Small intestine (tissue), 7 donors: Measurements from ENCODE around the gene MUSK. TPM values are rescaled to one million over a fixed set of nuclear protein-coding genes. Genes with fewer than 3 reads are reported as not detected.

ENCODE experiments used
- DNase-seq, 2 donors: peaks; one replicate each; pipeline versions ENCODE4 v3.0.0 to v3.0.0-alpha.2; 2013
- FAIRE-seq: peaks from 2 replicates; lab custom pipeline; 2012; peaks lifted over from hg19 to GRCh38; lab: Jason Lieb, UNC
- H3K27ac ChIP-seq, 3 donors: one replicate each; pipeline ENCODE4 v1.5.1; 2013; ENCODE audit warnings: low read length in 2 of 3, mild to moderate bottlenecking in 2 of 3, control low read depth in 1 of 3, inconsistent platforms in 1 of 3, low read depth in 1 of 3, moderate library complexity in 1 of 3
- H3K27me3 ChIP-seq, 3 donors: one replicate each; pipeline ENCODE4 v1.6.1; 2013; ENCODE audit warnings: low read length in 3 of 3, inconsistent platforms in 1 of 3; ENCODE audit not compliant: control insufficient read depth in 3 of 3, insufficient read depth in 3 of 3
- H3K36me3 ChIP-seq, 3 donors: one replicate each; pipeline ENCODE4 v1.6.1; 2013; ENCODE audit warnings: low read length in 3 of 3, inconsistent platforms in 1 of 3, low read depth in 1 of 3, mild to moderate bottlenecking in 1 of 3, moderate library complexity in 1 of 3; ENCODE audit not compliant: control insufficient read depth in 3 of 3, insufficient read depth in 2 of 3
- H3K4me1 ChIP-seq, 3 donors: one replicate each; pipeline ENCODE4 v1.6.1; 2013; ENCODE audit warnings: low read length in 2 of 3, inconsistent platforms in 1 of 3, low read depth in 1 of 3, mild to moderate bottlenecking in 1 of 3, moderate library complexity in 1 of 3; ENCODE audit not compliant: control insufficient read depth in 3 of 3, insufficient read depth in 2 of 3
- H3K4me3 ChIP-seq, 3 donors: one replicate each; pipeline ENCODE4 v1.5.1; 2013; ENCODE audit warnings: low read length in 3 of 3, control low read depth in 1 of 3, inconsistent platforms in 1 of 3, low read depth in 1 of 3, mild to moderate bottlenecking in 1 of 3, moderate library complexity in 1 of 3
- H3K9me3 ChIP-seq, 2 donors: one replicate each; pipeline ENCODE4 v1.6.1; 2013; ENCODE audit warnings: low read depth in 1 of 2, low read length in 1 of 2; ENCODE audit not compliant: control insufficient read depth in 2 of 2, insufficient read depth in 1 of 2
- WGBS, 3 donors: extraction: QIAGEN DNeasy Blood & Tissue Kit; methylation state at CpG; one replicate each; pipeline ENCODE4 v1.1.7; 2013; 5-methylcytosine and 5-hydroxymethylcytosine counted together
- polyA plus RNA-seq, 4 donors: library from polyadenylated mRNA; stranded (reverse) in 3 of 4; unstranded in 1 of 4; fragments of 200-250 nt in 3 of 4; fragments of 120-200 nt in 1 of 4; gene quantifications; one replicate each; pipeline versions ENCODE4 v1.2.1 to v1.2.3, GENCODE V29; 2013
- donor health status: healthy with polysubstance abuse.
- donor health status: control.
- donor health status: control.
- donor health status: Bipolar disorder and iron deficiency.
- donor health status: healthy.

Gene MUSK
- polyA plus RNA-seq, 4 donors, result 0.54 to 1.9 (median 1.2) TPM; not detected in 1

GRCh38 chr9:110797611-110798010, 129.0 kb downstream of the MUSK start:
- WGBS, 3 donors, result 36 to 53% (median 41%) methylated on average over 2 of the region's 2 CpGs
- no peak for DNase-seq
- H3K4me3 ChIP-seq, result no peak overlapping the region
- FAIRE-seq, result no peak
- H3K27me3 ChIP-seq, result no peaks in the 10 kb centered on the region
- no peaks in the 10 kb centered on the region for H3K9me3 ChIP-seq
- H3K4me1 ChIP-seq, result no peaks in the 10 kb centered on the region
- no peak overlapping the region for H3K27ac ChIP-seq
- H3K36me3 ChIP-seq, result no peaks in the 10 kb centered on the region

- H3K4me1 ChIP-seq, result no peaks in the 10 kb centered on the region
- WGBS, 3 donors, result 29 to 31% (median 29%) methylated on average over 2 of the region's 2 CpGs
- FAIRE-seq (no peak), DNase-seq (no peak)
- no peak overlapping the region for H3K4me3 ChIP-seq
- no peaks in the 10 kb centered on the region for H3K36me3 ChIP-seq
- no peaks in the 10 kb centered on the region for H3K27me3 ChIP-seq
- H3K9me3 ChIP-seq, result no peaks in the 10 kb centered on the region
- no peak overlapping the region for H3K27ac ChIP-seq
Measured at GRCh38 chr9:110799396-110799795, 130.8 kb downstream of the MUSK start.

DNA sequence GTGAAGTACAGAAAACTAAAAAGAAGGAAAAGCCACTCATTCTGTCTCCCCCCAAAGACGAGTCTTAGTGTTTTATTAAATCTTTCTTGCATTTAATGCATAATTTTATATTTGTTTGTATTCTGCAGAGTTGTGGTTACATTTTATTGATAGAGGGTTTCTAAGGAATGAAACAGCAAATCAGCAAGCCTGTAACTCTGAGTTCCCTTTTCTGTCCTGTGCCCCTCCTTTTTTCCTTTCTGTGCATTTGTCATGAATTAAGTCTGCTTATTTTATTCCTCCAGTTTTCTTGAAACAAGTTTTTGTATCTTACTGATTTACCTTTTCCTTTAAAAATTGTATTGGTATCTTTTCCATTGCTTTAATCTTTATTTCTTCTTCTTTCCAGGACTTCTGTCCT, 132.8 kb downstream of the MUSK start:
- DNase-seq (no peak), FAIRE-seq (no peak)
- no peak overlapping the region for H3K4me3 ChIP-seq
- H3K36me3 ChIP-seq, result no peaks in the 10 kb centered on the region
- WGBS, 3 donors, result 51 to 88% (median 64%) methylated on average over 1 of the region's 1 CpG
- H3K9me3 ChIP-seq, result no peaks in the 10 kb centered on the region
- H3K4me1 ChIP-seq, result no peaks in the 10 kb centered on the region
- H3K27me3 ChIP-seq, result no peaks in the 10 kb centered on the region
- H3K27ac ChIP-seq, result no peak overlapping the region

GRCh38 chr9:110802416-110803035, 133.9 kb downstream of the MUSK start:
- H3K27me3 ChIP-seq, result no peaks in the 10 kb centered on the region
- WGBS, 3 donors, result 66 to 78% (median 74%) methylated on average over 6 of the region's 6 CpGs
- no peaks in the 10 kb centered on the region for H3K9me3 ChIP-seq
- H3K27ac ChIP-seq, result no peak overlapping the region
- no peak overlapping the region for H3K4me3 ChIP-seq
- H3K4me1 ChIP-seq, result no peaks in the 10 kb centered on the region
- DNase-seq (no peak), FAIRE-seq (no peak)
- no peaks in the 10 kb centered on the region for H3K36me3 ChIP-seq

GRCh38 chr9:110807956-110808598, 139.5 kb downstream of the MUSK start:
- no peak overlapping the region for H3K27ac ChIP-seq
- no peaks in the 10 kb centered on the region for H3K9me3 ChIP-seq
- H3K4me3 ChIP-seq, result no peak overlapping the region
- no peak for FAIRE-seq
- WGBS, 3 donors, result 80 to 85% (median 81%) methylated on average over 6 of the region's 6 CpGs
- H3K36me3 ChIP-seq, result no peaks in the 10 kb centered on the region
- no peaks in the 10 kb centered on the region for H3K27me3 ChIP-seq
- no peaks in the 10 kb centered on the region for H3K4me1 ChIP-seq
- no peak for DNase-seq

DNA sequence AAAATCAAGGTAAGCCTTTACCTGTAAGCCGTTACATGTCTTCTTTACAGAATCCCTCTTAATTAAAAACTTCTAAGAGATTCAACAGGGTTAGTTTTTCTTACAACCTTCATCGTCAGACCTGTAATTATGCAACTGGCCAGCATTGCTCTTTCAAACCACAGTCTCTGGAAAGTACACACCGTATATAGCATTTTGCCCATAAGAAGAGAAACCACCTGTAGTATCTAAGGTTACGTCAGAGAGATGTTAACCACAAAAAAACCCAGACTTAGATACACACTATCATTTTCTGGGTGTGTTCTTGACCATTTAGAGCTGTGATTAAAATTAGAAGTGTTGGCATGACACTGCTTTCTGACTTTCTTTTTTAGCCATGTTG, 140.0 kb downstream of the MUSK start:
- no peak for DNase-seq
- no peak overlapping the region for H3K27ac ChIP-seq
- no peaks in the 10 kb centered on the region for H3K27me3 ChIP-seq
- H3K4me3 ChIP-seq, result no peak overlapping the region
- FAIRE-seq, result no peak
- no peaks in the 10 kb centered on the region for H3K9me3 ChIP-seq
- H3K4me1 ChIP-seq, result no peaks in the 10 kb centered on the region
- no peaks in the 10 kb centered on the region for H3K36me3 ChIP-seq
- 72 to 82% (median 74%) methylated on average over 4 of the region's 4 CpGs for WGBS, 3 donors

DNA sequence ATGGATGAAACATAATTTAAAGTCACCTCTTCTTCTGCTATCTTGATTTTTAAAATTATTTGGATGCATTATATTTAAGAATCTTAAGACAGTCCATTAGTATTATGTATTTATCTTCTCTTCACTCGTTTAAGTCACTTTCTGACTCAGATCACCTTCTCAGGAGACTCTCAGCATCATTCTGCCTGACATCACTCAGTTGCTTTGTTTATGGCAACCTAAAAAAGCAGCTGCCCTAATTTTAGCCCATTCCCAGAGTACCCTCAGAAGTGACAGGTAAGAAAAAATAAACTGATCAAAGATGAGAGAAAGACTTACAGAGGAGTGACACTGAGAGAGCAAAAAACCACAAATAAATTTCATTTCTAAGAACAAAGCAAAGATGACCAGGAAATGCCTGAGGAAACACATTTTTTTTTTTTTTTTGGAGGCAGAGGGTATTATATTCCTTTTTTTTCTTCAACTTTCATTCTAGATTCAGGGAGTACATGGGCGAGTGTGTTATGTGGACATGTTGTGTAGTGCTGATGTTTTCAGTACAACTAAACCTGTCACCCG, 140.5 kb downstream of the MUSK start:
- DNase-seq (no peak), FAIRE-seq (no peak)
- no peaks in the 10 kb centered on the region for H3K4me1 ChIP-seq
- H3K9me3 ChIP-seq, result no peaks in the 10 kb centered on the region
- WGBS, 3 donors, result 79 to 84% (median 83%) methylated on average over 3 of the region's 3 CpGs
- H3K27me3 ChIP-seq, result no peaks in the 10 kb centered on the region
- no peak overlapping the region for H3K4me3 ChIP-seq
- no peak overlapping the region for H3K27ac ChIP-seq
- no peaks in the 10 kb centered on the region for H3K36me3 ChIP-seq

- WGBS, 3 donors, result 43 to 76% (median 54%) methylated on average over 1 of the region's 1 CpG
- H3K4me3 ChIP-seq, result no peak overlapping the region
- FAIRE-seq (no peak), DNase-seq (no peak)
- no peaks in the 10 kb centered on the region for H3K4me1 ChIP-seq
- H3K9me3 ChIP-seq, result no peaks in the 10 kb centered on the region
- H3K36me3 ChIP-seq, result no peaks in the 10 kb centered on the region
- H3K27ac ChIP-seq, result no peak overlapping the region
- no peaks in the 10 kb centered on the region for H3K27me3 ChIP-seq
Measured at GRCh38 chr9:110810262-110810976, 141.8 kb downstream of the MUSK start.
